OCI-LY1 (cell line): ENCODE data around the gene TRIM29.

Source experiments
- CTCF ChIP-seq: fragments of 200-600 bp; sonication (generic), shearing (Covaris generic); IDR thresholded peaks from 2 replicates; pipeline ENCODE4 v1.5.1; 2017; ENCODE audit warnings: mild to moderate bottlenecking, antibody characterized with exemption, low read length, moderate library complexity, mixed read lengths
- EZH2 ChIP-seq: fragments of 200-600 bp; sonication (generic), shearing (Covaris generic); IDR thresholded peaks from 2 replicates; pipeline ENCODE4 v1.8.0; 2017; ENCODE audit warnings: borderline replicate concordance, mixed run types, mild to moderate bottlenecking, antibody characterized with exemption, low read length, moderate library complexity, mixed read lengths

- no peak for TF ChIP-seq CTCF
- no peak for TF ChIP-seq EZH2
Measured at GRCh38 chr11:120107692-120108091, 30.2 kb downstream of the TRIM29 start.
